Ovary (tissue), 9 donors: ENCODE results near the gene UCKL1. TPM values are rescaled to one million over a fixed set of nuclear protein-coding genes. Genes with fewer than 3 reads are reported as not detected.

ENCODE experiments used
- DNase-seq, 5 donors: peaks; one replicate each; pipeline ENCODE4 v3.0.0-alpha.2; 2019 to 2020
- H3K27ac ChIP-seq, 2 donors: fragments of 200-600 bp; one replicate each; pipeline versions ENCODE4 v1.5.1 to v1.8.0; 2019 to 2022
- H3K27me3 ChIP-seq: fragments of 200-600 bp; one replicate; pipeline ENCODE4 v1.8.0; 2022
- H3K36me3 ChIP-seq: fragments of 200-600 bp; sonication (generic); one replicate; pipeline ENCODE4 v1.5.1; 2019
- H3K4me1 ChIP-seq: one replicate; pipeline ENCODE4 v1.8.1; 2013; ENCODE audit warnings: mild to moderate bottlenecking, moderate library complexity; ENCODE audit not compliant: insufficient read depth
- H3K4me3 ChIP-seq: fragments of 200-600 bp; sonication (generic); one replicate; pipeline ENCODE4 v1.5.1; 2017
- H3K9me3 ChIP-seq, 2 donors: fragments of 200-600 bp in 1 of 2; sonication (generic) in 1 of 2; one replicate each; pipeline versions ENCODE4 v1.5.1 to v1.8.1; 2013 to 2019; ENCODE audit warnings: mild to moderate bottlenecking in 1 of 2, moderate library complexity in 1 of 2
- CTCF ChIP-seq, 3 donors: fragments of 450-650 bp in 2 of 3; fragments of 200-600 bp in 1 of 3; IDR thresholded peaks; one replicate each; pipeline versions ENCODE4 v1.5.1 to v1.8.0; 2016 to 2022; ENCODE audit warnings: antibody characterized with exemption in 3 of 3, mild to moderate bottlenecking in 1 of 3
- EP300 ChIP-seq: sonication (generic); formaldehyde crosslinking; IDR thresholded peaks from one replicate; pipeline ENCODE4 v1.6.1; 2017; ENCODE audit warnings: antibody characterized with exemption
- POLR2A ChIP-seq: fragments of 450-650 bp; IDR thresholded peaks from one replicate; pipeline ENCODE4 v1.6.1; 2017; ENCODE audit warnings: antibody characterized with exemption, mild to moderate bottlenecking, moderate library complexity
- WGBS, 3 donors: extraction: QIAGEN DNeasy Blood & Tissue Kit in 1 of 3; methylation state at CpG; one replicate each; pipeline versions ENCODE4 v1.1.5 to v1.1.7; 2013 to 2017; 5-methylcytosine and 5-hydroxymethylcytosine counted together
- intact Hi-C, 4 donors: fragments of 100-400 bp; cut with DNase I; formaldehyde crosslinking; loops; one replicate each; pipeline versions ENCODE4 v1.11.0 to v1.15.1; 2022 to 2023
- polyA plus RNA-seq, 2 donors: library from polyadenylated mRNA; stranded (reverse); fragments of 200-250 nt in 1 of 2; fragments of 350-450 nt in 1 of 2; fragmentation: Illumina TruSeq in 1 of 2; extraction: RNeasy Lipid Tissue Mini Kit (QIAGEN cat#74804) in 1 of 2; gene quantifications; one replicate each; pipeline ENCODE4 v1.2.3, GENCODE V29; 2013 to 2014
- total RNA-seq, 7 donors: library from RNA; depleted of rRNA in 2 of 7; stranded (reverse); fragments of >200 nt in 2 of 7; fragmentation: NEBNext Ultra II Directional in 3 of 7; extraction: Animal tissue kit (Norgen Biotek cat#: 25700) in 3 of 7; gene quantifications; one replicate each; pipeline versions ENCODE4 v1.1.0 to v1.2.4, GENCODE V29; 2016 to 2023
- donor health status: DM: no; HTN: no; CAD: no; lungs with moderate emphysema.
- donor health status: DM: no; HTN: no; CAD: no.
- donor health status: Bipolar disorder and iron deficiency.
- donor health status: DM: yes; HTN: yes; CAD: no.
- donor health status: DM: no; HTN: no; CAD: no.
- donor health status: DM: yes; HTN: yes; CAD: no.

Gene UCKL1
- total and polyA plus RNA-seq, 9 donors = 6.6 to 58.6 (median 47.0) TPM

DNA sequence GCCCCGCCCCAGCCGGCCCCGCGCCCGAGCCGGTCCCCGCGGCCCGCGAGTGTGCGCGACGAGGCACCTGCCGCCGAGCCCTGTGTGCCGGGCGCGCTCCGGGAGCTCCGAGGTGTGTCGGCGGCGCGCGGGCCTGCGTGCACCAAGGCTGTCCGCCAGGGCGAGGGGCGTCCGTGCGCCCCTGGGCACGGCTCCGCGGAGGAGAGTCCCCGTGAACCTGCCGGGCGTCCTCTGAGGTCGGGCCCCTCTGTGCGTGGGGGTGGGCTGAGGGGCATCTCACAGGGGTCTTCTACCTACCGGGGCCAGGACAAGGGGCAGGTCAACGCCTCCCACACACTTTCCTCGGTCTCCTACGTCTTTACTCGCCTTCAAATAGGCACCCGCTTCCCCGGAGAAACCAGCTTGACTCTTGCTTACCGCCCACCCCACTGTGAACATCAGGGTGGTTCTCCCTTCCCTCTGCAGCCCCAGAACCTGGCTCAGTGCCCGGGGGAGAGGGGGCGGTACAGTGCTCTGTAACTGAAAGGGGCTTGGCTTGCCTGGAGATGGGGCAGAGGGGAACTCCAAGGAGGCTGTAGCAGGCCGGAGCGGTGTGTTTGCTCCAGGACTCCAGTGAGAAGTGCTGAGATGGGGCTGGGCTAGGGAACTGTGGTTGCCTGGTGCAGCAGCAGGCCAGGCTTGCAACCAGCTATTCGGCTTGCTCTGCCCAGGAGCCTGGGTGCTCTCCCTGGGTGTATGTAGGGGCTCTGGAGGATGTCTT, 23.5 kb upstream of the UCKL1 start, which contains the start of gene SAMD10:
TSS of gene SAMD10 (minus strand) at position 86 of the 760 bp plus-strand sequence. CDS start 175 bp downstream, outside the sequence.
- DNase-seq = peak in 4 of 5 donors; percentile 23 to 61 (median 59)
- intact Hi-C loops = loop anchor here in 2 of 4 donors (5.0 to 10.0 kb wide), 2 partner anchors 205 to 442 kb away; partner anchors contain the start of gene PTK6 (in 1 of the 2)

DNA sequence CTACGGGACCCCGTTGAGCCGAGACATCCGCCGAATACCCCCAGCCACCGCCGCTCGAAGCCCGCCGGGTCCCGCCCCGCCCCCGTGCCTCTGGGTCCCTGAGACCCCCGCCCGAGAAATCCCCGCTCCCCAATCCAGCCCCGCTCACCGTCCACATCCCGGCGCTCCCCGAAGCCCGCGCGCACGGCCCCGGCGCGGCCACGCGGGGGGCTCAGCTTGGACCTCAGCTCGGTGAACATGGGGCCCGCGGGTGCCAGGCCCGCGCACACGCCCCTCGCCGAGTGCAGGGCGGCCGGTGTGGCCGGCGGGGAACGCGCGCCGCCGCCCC, 23.0 kb upstream of the UCKL1 start:
- Histone ChIP-seq H3K4me1 (peaks cover 16% of the 10 kb centered on the region), H3K27me3 (peaks cover 5% of the 10 kb centered on the region), H3K36me3 (no peaks in the 10 kb centered on the region), H3K27ac (no peak overlapping the region), H3K9me3 (no peaks in the 10 kb centered on the region), H3K4me3 (peak overlapping the region; percentile 35)
- DNase-seq = peak in 1 of 5 donors; percentile 46
- TF ChIP-seq POLR2A (no peak), EP300 (no peak), CTCF (IDR thresholded peaks at IDR 0.05) (no peak)
- 0 to 1% (median 0%) methylated on average over 6 to 47 of the region's 47 CpGs for whole genome bisulfite sequencing, 3 donors
- intact Hi-C loops = loop anchor here in 2 of 4 donors (5.0 to 10.0 kb wide), 2 partner anchors 204 to 442 kb away; partner anchors contain the start of gene PTK6 (in 1 of the 2)

More for the DNA sequence above, 23.5 kb upstream of the UCKL1 start, which contains the start of gene SAMD10:
- Histone ChIP-seq H3K27me3 (peaks cover 5% of the 10 kb centered on the region), H3K36me3 (no peaks in the 10 kb centered on the region), H3K4me3 (peak within 1 kb of the TSS; percentile 83), H3K4me1 (peaks cover 16% of the 10 kb centered on the region), H3K9me3 (no peaks in the 10 kb centered on the region), H3K27ac (no peak within 1 kb of the TSS)
- WGBS, 3 donors = 3 to 6% (median 4%) methylated on average over 31 to 52 of the region's 52 CpGs
- TF ChIP-seq CTCF (IDR thresholded peaks at IDR 0.05) (no peak), EP300 (no peak), POLR2A (no peak)

- WGBS, 3 donors = 5 to 14% (median 7%) methylated on average over 28 to 52 of the region's 52 CpGs
- peak overlapping the region; percentile 35 for H3K4me3 ChIP-seq
- TF ChIP-seq POLR2A = no peak
- no peak for TF ChIP-seq CTCF (IDR thresholded peaks at IDR 0.05)
- TF ChIP-seq EP300 = no peak
- intact Hi-C loops = loop anchor here in 2 of 4 donors (5.0 to 10.0 kb wide), 2 partner anchors 204 to 441 kb away; partner anchors contain the start of gene PTK6 (in 1 of the 2)
- peak; percentile 48 to 68 (median 57) for DNase-seq
- no peaks in the 10 kb centered on the region for H3K9me3 ChIP-seq
- peaks cover 5% of the 10 kb centered on the region for H3K27me3 ChIP-seq
- no peak overlapping the region for H3K27ac ChIP-seq
- H3K36me3 ChIP-seq = no peaks in the 10 kb centered on the region
- peaks cover 16% of the 10 kb centered on the region for H3K4me1 ChIP-seq
These were observed 22.4 kb upstream of the UCKL1 start for GRCh38 chr20:63978319-63979228.

- peaks cover 5% of the 10 kb centered on the region for H3K27me3 ChIP-seq
- peaks cover 15% of the 10 kb centered on the region for H3K4me1 ChIP-seq
- H3K27ac ChIP-seq = no peak overlapping the region
- no peak for DNase-seq
- 57 to 63% (median 57%) methylated on average over 16 of the region's 16 CpGs for WGBS, 3 donors
- TF ChIP-seq CTCF (IDR thresholded peaks at IDR 0.05) = no peak
- no peaks in the 10 kb centered on the region for H3K9me3 ChIP-seq
- intact Hi-C loops = loop anchor here in 3 of 4 donors (2.0 to 10.0 kb wide), 3 partner anchors 21 to 441 kb away; partner anchors contain the start of gene PTK6 (in 1 of the 3)
- H3K4me3 ChIP-seq = no peak overlapping the region
- no peaks in the 10 kb centered on the region for H3K36me3 ChIP-seq
These were observed 21.6 kb upstream of the UCKL1 start for GRCh38 chr20:63977739-63978276.
